Measurements from ENCODE around the gene ISLR. TPM values are rescaled to one million over a fixed set of nuclear protein-coding genes. Genes with fewer than 3 reads are reported as not detected.

Gene ISLR
- total RNA-seq, 2 experiments from 2014 or later = not detected

- H3K4me1 Mint-ChIP-seq (ENCODE audit: low read depth) = no peaks in the 10 kb centered on the region
- Histone ChIP-seq H3K27me3 (ENCODE audit: control insufficient read depth in 1 of 2, insufficient read depth in 2 of 2, low read length in 2 of 2) (peaks cover 2 to 5% of the 10 kb centered on the region in 2 experiments), H3K36me3 (ENCODE audit: insufficient read depth, low read length) (no peaks in the 10 kb centered on the region), H3K9me3 (ENCODE audit: control insufficient read depth in 1 of 2, insufficient read depth in 1 of 2, low read length in 2 of 2) (no peaks in the 10 kb centered on the region), H3K4me1 (ENCODE audit: insufficient read depth, low read length) (no peaks in the 10 kb centered on the region), H3K27ac (ENCODE audit: low read depth in 1 of 2, low read length in 2 of 2) (no peak within 1 kb of the TSS), H3K4me3 (ENCODE audit: low read length) (no peak within 1 kb of the TSS)
- ATAC-seq (ENCODE audit: poor library complexity) (no peak), DNase-seq (no peak)
- intact Hi-C loops (cut with DNase I, micrococcal nuclease) = no loop called here
- no peak for TF ChIP-seq CTCF (IDR thresholded peaks at IDR 0.05)
- H3K4me3 Mint-ChIP-seq = no peak within 1 kb of the TSS
- peaks cover 9% of the 10 kb centered on the region for H3K27me3 Mint-ChIP-seq
- CTCF ChIA-PET = no interaction called here
- POLR2A ChIA-PET = interaction anchor here (0.6 kb wide), 1 partner anchor 112 kb away, joined by 3 read pairs; no protein-coding TSS in a partner anchor
- H3K27ac Mint-ChIP-seq = no peak within 1 kb of the TSS
- H3K9me3 Mint-ChIP-seq = no peaks in the 10 kb centered on the region
- H3K36me3 Mint-ChIP-seq (ENCODE audit: low read depth) = no peaks in the 10 kb centered on the region
Observed at GRCh38 chr15:74202452-74203401, 29.2 kb downstream of the ISLR start, which contains the start of gene STRA6. Gene STRA6 (minus strand): TSS chr15:74202787. CDS start chr15:74202267, 520 bp downstream.

- Histone ChIP-seq H3K4me3 (ENCODE audit: low read length) (no peak overlapping the region), H3K4me1 (ENCODE audit: insufficient read depth, low read length) (no peaks in the 10 kb centered on the region), H3K36me3 (ENCODE audit: insufficient read depth, low read length) (no peaks in the 10 kb centered on the region), H3K9me3 (ENCODE audit: control insufficient read depth in 1 of 2, insufficient read depth in 1 of 2, low read length in 2 of 2) (no peaks in the 10 kb centered on the region), H3K27me3 (ENCODE audit: control insufficient read depth in 1 of 2, insufficient read depth in 2 of 2, low read length in 2 of 2) (peaks cover 2 to 5% of the 10 kb centered on the region in 2 experiments), H3K27ac (ENCODE audit: low read depth in 1 of 2, low read length in 2 of 2) (no peak overlapping the region)
- DNase-seq = no peak
- no peaks in the 10 kb centered on the region for H3K36me3 Mint-ChIP-seq (ENCODE audit: low read depth)
- no peak for ATAC-seq (ENCODE audit: poor library complexity)
- peaks cover 16% of the 10 kb centered on the region for H3K27me3 Mint-ChIP-seq
- TF ChIP-seq CTCF (IDR thresholded peaks at IDR 0.05) = no peak
- intact Hi-C loops (cut with DNase I, micrococcal nuclease) = no loop called here
- no peaks in the 10 kb centered on the region for H3K4me1 Mint-ChIP-seq (ENCODE audit: low read depth)
- no peak overlapping the region for H3K27ac Mint-ChIP-seq
- no peaks in the 10 kb centered on the region for H3K9me3 Mint-ChIP-seq
- ChIA-PET POLR2A (no interaction called here), CTCF (no interaction called here)
- H3K4me3 Mint-ChIP-seq = no peak overlapping the region
Observed at GRCh38 chr15:74203914-74204431, 30.5 kb downstream of the ISLR start.

GRCh38 chr15:74205582-74205947 lies 32.1 kb downstream of the ISLR start:
- H3K36me3 ChIP-seq (ENCODE audit: insufficient read depth, low read length) = no peaks in the 10 kb centered on the region
- H3K4me1 ChIP-seq (ENCODE audit: insufficient read depth, low read length) = no peaks in the 10 kb centered on the region
- intact Hi-C loops (cut with DNase I, micrococcal nuclease) = no loop called here
- H3K27me3 ChIP-seq (ENCODE audit: control insufficient read depth in 1 of 2, insufficient read depth in 2 of 2, low read length in 2 of 2) = peaks cover 2 to 5% of the 10 kb centered on the region in 2 experiments
- H3K9me3 Mint-ChIP-seq = no peaks in the 10 kb centered on the region
- H3K27me3 Mint-ChIP-seq = peaks cover 12% of the 10 kb centered on the region
- H3K9me3 ChIP-seq (ENCODE audit: control insufficient read depth in 1 of 2, insufficient read depth in 1 of 2, low read length in 2 of 2) = no peaks in the 10 kb centered on the region
- H3K27ac ChIP-seq (ENCODE audit: low read depth in 1 of 2, low read length in 2 of 2) = no peak overlapping the region
- ChIA-PET POLR2A (no interaction called here), CTCF (no interaction called here)
- TF ChIP-seq CTCF (IDR thresholded peaks at IDR 0.05) = no peak
- H3K4me3 ChIP-seq (ENCODE audit: low read length) = no peak overlapping the region
- H3K4me1 Mint-ChIP-seq (ENCODE audit: low read depth) = no peaks in the 10 kb centered on the region
- H3K36me3 Mint-ChIP-seq (ENCODE audit: low read depth) = no peaks in the 10 kb centered on the region
- H3K4me3 Mint-ChIP-seq = no peak overlapping the region
- H3K27ac Mint-ChIP-seq = no peak overlapping the region
- ATAC-seq (ENCODE audit: poor library complexity) (no peak), DNase-seq (no peak)
